ENCODE measurements around the gene UPF2. TPM values are rescaled to one million over a fixed set of nuclear protein-coding genes. Genes with fewer than 3 reads are reported as not detected.
A peak's percentile ranks its signal among the peaks of the same experiment; 100 is the strongest.
"Not testable (repeated sequence)": the region's sequence is repeated elsewhere in the genome, so short reads cannot be mapped to it uniquely, and the experiment has no call there.

UPF2 gene
- total RNA-seq, 1 donor, result 19.0 TPM

DNA sequence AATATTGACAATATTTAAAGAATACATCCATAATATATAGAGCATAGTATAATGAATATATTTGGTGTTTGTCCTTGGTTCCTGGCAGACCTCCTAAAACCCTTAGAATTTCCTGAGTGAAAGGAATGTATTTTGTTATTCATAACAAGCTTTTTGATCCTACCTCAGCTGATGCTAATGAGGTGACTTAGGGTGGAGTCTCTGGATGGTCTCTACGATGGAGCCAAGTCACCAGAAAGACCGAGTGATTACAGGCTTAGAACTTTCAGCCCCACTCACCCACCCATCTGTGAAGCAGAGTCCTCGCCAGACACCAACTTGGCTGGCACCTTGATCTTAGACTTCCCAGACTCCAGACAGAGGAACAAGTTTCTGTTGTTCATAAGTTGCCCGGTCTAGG lies 35.9 kb downstream of the UPF2 start:
- DNase-seq (ENCODE audit: low read depth), result no peak
- TF ChIP-seq, protein P1, sequence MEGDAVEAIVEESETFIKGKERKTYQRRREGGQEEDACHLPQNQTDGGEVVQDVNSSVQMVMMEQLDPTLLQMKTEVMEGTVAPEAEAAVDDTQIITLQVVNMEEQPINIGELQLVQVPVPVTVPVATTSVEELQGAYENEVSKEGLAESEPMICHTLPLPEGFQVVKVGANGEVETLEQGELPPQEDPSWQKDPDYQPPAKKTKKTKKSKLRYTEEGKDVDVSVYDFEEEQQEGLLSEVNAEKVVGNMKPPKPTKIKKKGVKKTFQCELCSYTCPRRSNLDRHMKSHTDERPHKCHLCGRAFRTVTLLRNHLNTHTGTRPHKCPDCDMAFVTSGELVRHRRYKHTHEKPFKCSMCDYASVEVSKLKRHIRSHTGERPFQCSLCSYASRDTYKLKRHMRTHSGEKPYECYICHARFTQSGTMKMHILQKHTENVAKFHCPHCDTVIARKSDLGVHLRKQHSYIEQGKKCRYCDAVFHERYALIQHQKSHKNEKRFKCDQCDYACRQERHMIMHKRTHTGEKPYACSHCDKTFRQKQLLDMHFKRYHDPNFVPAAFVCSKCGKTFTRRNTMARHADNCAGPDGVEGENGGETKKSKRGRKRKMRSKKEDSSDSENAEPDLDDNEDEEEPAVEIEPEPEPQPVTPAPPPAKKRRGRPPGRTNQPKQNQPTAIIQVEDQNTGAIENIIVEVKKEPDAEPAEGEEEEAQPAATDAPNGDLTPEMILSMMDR (IDR thresholded peaks at IDR 0.05; ENCODE audit: insufficient read depth, low read depth, low read length), result no peak
- no peak overlapping the region for H3K4me3 ChIP-seq (ENCODE audit: low read depth, low read length)

DNA sequence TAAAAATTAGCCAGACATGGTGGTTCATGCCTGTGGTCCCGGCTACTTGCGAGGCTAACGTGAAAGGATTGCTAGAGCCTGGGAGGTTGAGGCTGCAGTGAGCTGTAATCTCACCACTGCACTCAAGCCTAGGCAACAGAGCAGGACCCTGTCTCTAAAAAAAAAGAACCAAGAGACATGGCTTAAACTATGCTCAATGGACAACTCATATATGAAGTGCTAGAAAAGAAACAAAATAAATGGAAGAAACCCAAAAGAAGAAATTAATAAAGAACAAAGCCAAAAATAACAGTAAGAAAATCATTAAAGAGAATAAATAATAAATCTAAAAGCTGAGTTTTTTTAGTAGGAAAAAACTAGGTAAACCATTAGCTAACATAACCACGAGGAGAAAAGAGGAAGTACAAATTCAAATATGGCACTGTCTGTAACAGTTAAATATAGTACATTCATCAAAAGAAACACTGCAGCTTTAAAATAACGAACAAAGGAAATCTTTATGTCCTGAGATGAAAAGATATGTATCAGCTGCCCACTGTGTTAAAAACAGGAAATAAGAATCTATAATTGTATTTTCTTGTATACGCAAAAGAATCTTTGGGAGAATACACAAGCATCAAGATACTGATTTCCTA lies 48.7 kb downstream of the UPF2 start:
- no peak for DNase-seq (ENCODE audit: low read depth)
- H3K4me3 ChIP-seq (ENCODE audit: low read depth, low read length), result no peak overlapping the region
- TF ChIP-seq, protein P1 (IDR thresholded peaks at IDR 0.05; ENCODE audit: insufficient read depth, low read depth, low read length), result no peak

DNA sequence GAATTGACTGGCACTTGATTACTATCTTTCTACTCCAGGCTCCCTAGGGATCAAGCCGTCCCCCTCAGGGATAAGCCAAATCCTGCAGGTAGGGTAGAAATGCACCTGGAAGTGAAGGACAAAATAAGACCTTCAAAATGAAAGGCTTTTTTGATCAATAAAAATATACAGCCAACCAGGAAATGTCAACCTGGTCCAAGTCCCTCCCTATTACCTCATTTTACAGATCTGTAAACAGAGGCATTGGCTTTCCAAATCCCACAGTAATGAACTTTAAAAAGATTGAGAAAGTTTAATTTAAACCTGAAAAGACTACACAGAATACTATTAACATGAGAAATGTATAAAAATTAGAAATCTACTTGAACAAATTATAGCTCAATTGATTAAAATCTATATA lies 53.7 kb downstream of the UPF2 start:
- TF ChIP-seq, protein P1 (IDR thresholded peaks at IDR 0.05; ENCODE audit: insufficient read depth, low read depth, low read length), result no peak
- no peak overlapping the region for H3K4me3 ChIP-seq (ENCODE audit: low read depth, low read length)
- DNase-seq (ENCODE audit: low read depth), result no peak

DNA sequence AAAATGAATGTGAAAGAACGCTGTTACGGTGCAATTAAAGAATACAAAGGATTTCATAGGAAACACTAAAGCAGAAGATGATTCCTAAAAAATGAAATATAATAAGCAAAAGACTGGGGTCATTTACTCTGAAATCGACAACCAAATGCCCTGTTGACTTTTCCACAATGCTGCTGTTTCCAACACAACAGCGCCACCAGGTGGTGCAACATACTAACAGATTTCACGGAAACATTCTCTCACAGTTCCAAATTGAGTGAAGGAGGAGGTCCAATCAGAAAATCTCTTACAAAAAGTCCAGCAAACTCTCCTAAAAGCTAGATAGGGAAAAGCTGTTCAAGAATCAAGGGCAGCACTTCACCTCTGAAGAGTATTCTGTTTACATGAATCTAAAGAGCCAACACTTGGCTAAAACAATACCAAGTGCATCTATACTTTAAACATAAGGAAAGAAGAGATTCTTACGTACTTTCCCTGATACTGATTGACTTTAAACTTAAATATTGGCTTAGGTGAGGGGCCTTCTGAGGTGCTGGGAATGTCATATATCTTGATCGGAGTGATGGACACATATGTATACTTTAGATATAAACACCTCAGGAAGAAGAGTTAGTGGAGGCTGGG lies 55.9 kb downstream of the UPF2 start:
- TF ChIP-seq, protein P1 (IDR thresholded peaks at IDR 0.05; ENCODE audit: insufficient read depth, low read depth, low read length), result peak; percentile 88
- no peak overlapping the region for H3K4me3 ChIP-seq (ENCODE audit: low read depth, low read length)
- DNase-seq (ENCODE audit: low read depth), result peak; percentile 89

DNA sequence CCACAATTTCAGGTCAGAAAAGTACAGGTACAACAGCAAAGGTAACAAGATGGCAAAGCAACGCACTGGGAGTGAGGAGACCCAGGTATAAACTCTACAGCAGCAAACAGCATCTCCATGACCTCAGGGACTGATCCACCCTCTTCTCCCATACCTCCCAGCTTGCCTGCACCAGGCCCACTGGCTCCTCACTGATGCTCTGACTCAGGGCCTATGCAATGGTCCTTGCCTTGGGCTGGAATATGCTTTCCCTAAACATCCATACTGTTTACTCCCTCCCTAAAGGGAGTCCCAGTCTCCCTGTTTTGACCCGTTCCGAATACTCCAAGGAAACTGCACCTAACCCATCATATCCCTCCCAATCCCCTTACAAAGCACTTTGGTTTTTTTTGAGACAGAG lies 60.4 kb downstream of the UPF2 start:
- TF ChIP-seq, protein P1 (IDR thresholded peaks at IDR 0.05; ENCODE audit: insufficient read depth, low read depth, low read length), result no peak
- DNase-seq (ENCODE audit: low read depth), result no peak
- H3K4me3 ChIP-seq (ENCODE audit: low read depth, low read length), result no peak overlapping the region

DNA sequence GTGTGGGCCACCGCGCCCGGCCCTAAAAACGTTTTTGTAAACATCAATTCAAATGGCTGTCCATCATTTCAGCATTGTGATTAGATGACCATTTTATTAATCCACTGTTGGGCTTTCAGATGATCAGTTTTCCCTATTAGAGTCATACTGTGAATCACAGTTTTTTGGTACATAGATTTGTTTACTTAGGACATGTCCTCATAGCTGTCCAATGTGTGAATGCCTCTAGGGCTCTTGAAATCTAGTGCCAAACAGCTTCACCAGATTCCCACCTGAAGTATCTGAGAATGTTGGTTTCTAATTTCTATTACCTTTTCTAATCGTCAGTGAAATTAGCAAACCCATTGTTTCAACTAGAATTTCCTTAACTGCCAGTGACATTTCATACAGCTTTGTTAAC lies 66.8 kb downstream of the UPF2 start:
- no peak for DNase-seq (ENCODE audit: low read depth)
- TF ChIP-seq, protein P1 (IDR thresholded peaks at IDR 0.05; ENCODE audit: insufficient read depth, low read depth, low read length), result no peak

DNA sequence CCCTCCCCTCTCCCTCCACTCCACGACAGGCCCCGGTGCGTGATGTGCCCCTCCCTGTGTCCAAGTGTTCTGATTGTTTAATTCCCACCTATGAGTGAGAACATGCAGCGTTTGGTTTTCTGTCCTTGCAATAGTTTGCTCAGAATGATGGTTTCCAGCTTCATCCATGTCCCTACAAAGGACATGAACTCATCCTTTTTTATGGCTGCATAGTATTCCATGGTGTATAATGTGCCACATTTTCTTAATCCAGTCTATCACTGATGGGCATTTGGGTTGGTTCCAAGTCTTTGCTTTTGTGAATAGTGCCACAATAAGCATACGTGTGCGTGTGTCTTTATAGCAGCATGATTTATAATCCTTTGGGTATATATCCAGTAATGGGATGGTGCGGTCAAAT lies 70.1 kb downstream of the UPF2 start:
- not testable (repeated sequence) for DNase-seq (ENCODE audit: low read depth); H3K4me3 ChIP-seq (ENCODE audit: low read depth, low read length)

More for the DNA sequence above, 66.8 kb downstream of the UPF2 start:
- H3K4me3 ChIP-seq (ENCODE audit: low read depth, low read length), result no peak overlapping the region

Measured in fibroblast of villous mesenchyme (primary cell).